GM18870 (cell line): ENCODE results near the gene HSPA12B.

Experiments
- ATAC-seq: cut with Tn5 transposase; IDR thresholded peaks from one replicate; pipeline ENCODE4 v1.9.1; 2021; ENCODE audit warnings: moderate library complexity; ENCODE audit not compliant: unreplicated experiment

The HSPA12B gene

GRCh38 chr20:3728354-3728753, 4.1 kb upstream of the HSPA12B start:
- ATAC-seq: no peak

DNA sequence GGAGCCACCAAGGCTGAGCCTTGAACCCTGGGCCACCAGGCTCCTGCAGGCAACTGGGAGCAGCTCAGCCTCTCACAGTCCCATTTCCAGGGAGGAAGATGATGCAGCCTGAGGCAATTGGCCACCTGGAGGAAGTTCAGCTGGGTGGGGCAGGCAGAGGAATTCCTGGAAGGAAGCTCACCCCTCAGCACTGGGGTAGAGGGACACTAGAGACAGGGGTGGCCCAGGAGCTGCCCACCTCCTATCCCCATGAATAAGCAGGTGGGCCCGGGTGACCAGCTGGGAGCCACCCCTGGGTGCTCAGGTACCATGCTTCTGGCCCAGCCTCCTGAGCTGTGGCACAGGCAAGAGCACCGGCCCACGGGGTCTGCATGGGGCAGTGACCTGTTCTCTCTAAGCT, 3.6 kb upstream of the HSPA12B start:
- no peak for ATAC-seq

- ATAC-seq: no peak
Observed at GRCh38 chr20:3729378-3729777, 3.1 kb upstream of the HSPA12B start.

- no peak for ATAC-seq
Observed at GRCh38 chr20:3729811-3730540, 2.5 kb upstream of the HSPA12B start.

DNA sequence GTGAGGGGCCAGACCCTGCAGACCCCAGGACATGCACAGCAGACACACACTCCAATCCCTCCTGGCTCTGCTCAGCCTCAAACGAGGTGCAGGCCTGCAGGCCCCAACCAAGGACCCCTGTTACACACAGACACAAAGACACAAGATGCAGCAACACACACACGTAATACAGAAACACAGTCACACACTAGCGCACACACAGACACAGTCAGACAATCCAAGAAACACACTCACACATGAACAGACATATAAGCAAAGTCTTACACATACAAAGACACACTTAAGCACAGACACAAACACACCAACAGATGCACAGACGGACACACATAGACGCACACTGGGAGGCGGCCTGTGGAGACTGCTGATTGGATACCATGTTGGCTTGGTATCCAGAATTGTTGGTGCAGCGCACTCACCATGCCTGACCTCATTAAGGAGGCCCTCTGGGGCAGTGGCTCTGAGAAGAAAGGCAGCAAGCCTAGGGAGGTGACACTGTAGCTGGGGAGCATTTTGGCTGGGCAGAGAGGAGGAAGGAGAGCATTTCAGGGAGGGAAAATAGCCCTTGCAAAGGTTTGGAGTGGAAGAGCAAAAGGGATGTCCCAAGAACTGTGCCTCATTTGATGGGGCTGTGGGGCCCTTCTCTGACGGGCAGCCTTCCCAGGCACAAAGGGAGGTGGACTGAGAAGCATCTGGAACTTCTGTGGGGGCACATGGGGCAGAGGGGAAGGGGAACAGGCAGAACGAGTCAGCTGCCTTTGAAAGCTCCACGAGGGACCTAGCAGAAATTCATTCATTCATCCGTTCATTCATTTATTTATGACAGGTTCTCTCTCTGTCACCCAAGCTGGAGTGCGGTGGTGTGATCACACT, 1.4 kb upstream of the HSPA12B start:
- no peak for ATAC-seq

DNA sequence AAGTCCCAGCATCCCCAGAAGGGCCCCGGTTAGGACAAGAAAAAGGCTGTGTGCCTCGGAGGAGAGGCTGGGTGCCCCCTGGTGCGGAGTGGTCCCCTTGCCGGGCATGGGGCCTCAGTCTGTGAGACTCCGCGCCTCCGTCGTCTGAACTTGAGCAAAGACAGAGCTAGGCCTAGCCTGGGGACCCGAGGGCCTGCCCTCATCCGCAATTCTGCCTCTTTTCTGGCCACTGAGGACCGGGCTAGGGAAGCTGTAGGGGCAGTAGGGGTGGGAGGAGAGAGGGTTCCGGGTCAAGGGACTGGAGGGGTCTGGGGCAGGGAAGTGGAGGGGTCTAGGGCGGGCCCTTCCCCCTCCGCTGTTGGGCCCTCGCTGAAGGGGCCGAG, 550 bp upstream of the HSPA12B start:
- ATAC-seq: no peak

DNA sequence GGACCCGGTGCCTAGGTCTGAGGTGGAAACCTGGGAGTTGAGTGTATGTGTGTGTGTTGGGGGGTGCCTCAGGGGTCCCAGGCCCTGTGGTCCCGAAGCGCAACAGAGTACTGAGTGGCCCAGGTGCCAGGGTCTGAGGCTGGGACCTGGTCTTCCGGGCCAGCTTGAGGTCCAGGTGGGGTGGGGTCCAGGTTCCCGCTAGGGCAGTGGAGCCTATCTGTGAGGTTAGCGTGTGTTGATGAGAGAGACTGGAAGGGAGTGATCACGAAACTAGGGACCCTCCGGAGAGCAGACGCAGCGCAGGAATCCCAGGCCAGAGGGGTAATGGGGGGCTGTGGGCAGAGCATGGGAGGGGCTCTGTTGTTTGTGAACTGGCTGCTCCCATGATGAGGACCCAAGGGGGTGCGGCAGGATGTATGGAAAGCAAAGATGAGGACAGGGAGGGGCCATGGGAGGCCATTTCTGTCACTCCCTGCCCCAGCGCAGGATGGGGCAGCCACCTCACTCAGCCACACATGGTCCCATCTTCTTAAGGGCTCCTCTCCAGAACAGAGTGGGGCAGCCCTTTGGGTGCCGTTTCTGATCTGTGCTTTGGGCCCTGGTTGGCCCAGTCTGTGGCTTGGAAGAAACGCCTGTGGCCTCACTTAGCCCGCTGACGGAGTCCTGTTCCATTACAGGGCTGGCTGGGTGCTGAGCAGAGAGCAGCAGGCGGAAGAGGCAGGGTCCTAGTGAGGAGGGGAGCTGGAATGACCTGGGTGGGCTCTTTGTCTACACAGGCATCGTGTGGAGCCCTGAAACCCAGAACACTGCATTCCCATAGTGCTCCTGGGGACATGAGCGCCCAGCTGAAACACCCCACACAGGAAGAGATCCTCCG, 872 bp downstream of the HSPA12B start:
- ATAC-seq: no peak

DNA sequence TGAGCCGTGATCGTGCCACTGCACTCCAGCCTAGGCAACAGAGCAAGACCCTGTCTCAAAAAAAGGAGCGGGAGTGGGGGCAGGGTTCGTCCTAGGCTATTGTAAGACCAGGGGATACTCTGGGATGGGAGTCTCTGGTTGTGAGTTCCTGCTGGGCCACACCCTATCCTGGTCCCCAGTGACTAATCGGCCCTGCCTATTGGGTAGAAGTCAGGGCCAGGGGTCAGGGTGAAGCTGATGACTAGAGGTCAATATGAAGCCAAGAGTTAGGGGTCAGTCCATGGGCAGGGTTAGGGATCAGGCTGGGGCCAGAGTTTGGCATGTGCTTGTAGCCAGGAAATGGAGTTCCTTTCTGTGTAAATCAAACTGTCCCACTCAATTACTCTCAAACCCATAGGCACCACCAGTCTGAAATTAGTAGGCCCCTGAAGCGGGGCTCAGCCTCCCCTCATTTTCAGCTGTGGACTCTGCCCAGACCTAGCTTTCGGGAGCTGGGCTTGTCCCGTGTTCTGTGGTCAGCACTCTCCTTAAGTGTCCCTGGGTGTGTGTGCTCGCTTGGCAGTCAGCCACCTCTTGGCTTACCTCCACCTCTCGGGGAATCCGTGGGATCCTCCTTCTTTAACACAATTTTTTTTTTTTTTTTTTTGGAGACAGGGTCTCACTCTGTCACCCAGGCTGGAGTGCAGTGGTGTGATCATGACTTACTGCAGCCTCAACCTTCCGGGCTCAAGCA, 1.8 kb downstream of the HSPA12B start:
- no peak for ATAC-seq

GRCh38 chr20:3735768-3736167, 3.3 kb downstream of the HSPA12B start:
- no peak for ATAC-seq

DNA sequence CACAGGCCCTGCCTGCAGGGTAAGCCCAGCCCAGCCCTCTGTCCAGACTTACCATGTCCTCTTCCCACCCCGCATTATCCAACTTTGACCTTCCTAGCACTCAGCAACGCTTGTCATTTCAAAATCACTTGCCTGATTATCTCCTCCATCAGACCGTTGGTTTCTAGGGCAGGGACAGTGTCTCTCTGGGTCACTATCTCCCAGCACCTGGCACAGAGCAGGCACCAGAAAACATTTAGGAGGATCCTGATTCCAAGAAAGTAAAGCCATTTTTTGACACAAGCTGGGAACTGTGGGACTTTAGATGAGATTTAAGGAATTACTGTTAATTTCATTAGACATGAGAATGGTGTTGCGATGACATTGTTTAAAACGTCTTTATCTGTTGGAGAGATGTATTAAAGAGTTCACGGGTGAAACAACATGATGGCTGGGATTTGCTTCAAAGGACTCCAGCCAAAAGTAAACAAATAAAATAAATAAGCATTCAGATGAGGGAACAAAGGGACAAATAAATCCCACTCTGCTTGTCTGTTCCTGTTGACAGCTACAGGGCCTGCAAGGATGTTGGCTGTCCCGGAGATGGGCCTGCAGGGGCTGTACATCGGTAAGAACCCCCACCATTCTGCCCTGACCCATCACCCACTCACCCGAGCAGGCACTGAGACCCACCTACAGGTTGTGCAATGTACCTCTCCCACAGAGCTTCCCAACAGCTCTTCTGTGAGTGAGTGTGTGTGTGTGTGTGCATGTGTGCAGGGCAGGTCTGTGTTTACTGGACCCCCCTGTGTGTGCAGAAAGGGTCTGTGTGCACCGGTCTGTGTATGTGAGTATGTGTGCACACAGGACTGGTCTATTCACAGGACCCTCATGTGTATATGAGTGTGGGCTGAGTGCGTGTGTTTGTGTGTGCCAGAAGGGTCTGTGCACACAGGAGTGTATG, 5.9 kb downstream of the HSPA12B start:
- no peak for ATAC-seq

- no peak for ATAC-seq
Observed at GRCh38 chr20:3739054-3739925, 6.8 kb downstream of the HSPA12B start.

DNA sequence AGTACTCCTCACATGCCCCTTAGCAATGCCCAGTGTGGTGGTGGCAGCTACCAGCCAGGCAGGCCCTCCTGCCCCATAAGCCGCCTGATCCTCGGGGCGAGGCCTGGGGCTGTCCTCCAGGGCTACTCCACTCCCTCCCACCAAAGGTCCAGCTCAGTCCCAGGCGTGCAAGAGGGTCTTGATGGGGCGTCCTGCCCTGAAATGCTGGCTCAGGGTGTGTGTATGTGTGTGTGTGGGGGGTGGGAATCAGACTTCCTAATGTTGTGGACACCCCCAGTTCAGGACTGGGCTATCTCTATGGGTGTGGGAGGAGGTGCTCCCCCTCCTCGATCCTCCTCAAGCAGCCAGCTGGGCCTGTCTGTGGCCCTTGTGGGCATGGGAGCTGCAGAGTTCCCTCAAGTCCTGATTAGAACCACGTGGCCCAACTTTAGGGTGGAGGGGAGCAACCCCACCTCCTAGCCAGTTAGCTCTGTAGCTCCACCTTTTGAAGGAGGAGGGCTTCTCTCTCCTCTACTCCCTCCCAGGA, 7.5 kb downstream of the HSPA12B start:
- ATAC-seq: no peak

DNA sequence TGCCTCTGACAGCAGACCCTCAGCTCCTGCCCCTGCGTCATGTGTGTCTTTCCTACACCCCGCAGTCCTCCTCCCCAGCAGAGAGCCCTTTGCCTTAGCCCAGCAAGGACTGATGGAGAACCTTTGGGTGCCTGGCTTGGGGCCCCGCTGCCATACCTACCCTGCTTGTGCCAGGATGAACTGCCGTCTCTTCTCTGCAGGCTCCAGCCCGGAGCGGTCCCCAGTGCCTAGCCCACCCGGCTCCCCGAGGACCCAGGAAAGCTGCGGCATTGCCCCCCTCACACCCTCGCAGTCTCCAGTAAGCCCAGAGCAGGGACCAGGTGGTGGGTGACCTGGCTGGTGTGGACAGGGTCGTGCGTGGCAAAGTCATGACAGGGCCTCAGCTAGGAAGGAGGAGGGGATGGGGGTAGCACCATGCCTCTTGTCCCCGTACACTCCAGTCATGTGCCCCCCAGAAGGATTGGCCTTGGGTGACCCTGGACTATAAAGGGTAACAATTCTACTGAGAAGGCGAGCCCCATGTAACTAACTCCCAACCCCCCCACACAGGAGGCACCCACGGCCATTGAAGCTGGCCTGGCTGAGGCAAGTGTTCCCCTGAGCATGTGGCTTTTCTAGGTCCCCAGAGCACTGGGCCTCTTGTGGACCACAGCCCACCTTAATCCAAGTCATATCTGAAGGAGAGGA, 8.3 kb downstream of the HSPA12B start:
- ATAC-seq: no peak

DNA sequence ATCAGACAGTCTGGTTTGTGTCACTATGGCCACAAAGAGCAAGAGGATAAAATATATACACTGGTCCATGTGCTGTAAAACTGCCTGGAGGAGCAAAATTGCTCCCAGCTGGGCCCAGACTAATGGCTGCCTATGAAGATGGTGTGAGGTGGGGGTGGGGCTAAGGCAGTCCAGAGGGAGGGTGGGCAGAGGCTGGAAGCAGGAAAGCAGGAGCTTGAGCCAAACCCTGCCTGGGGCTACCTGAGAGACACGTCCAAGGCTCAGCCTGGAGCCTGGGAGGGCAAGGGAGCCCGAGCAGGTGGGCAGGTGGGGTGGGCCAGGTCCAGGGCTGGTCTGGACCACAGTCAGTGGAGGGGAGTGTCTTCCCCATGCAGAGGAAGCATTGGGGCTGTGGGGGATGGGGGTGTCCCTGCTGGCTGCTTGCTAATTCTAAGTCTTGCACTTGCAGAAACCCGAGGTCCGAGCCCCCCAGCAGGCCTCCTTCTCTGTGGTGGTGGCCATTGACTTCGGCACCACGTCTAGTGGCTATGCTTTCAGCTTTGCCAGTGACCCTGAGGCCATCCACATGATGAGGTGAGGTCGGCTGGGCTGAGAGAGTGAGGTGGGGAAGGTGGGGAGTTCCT, 9.5 kb downstream of the HSPA12B start:
- no peak for ATAC-seq

- ATAC-seq: no peak
Observed at GRCh38 chr20:3743251-3743650, 10.8 kb downstream of the HSPA12B start.

GRCh38 chr20:3744037-3744436, 11.6 kb downstream of the HSPA12B start:
- ATAC-seq: no peak
